Measurements from ENCODE around the gene LIMS2.
A peak's percentile ranks its signal among the peaks of the same experiment; 100 is the strongest.

The LIMS2 gene

DNA sequence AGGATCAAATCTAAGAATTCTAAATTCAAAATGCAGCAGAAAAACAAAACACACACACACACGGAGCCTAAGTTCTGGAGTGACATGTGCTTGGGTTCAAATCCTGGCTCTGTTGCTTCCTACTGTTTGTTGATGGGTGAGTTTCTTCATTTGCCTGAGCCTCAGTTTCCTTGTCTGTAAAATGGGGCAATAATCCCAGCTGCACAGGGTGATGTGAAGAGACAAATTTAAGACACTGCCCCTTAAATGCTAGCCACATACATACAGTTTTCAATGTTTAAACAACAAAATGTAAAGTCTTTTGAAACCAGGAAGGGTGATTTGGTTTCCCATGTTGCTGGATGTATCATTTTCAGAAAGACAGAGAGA, 30.3 kb downstream of the LIMS2 start:
- no peak for DNase-seq

DNA sequence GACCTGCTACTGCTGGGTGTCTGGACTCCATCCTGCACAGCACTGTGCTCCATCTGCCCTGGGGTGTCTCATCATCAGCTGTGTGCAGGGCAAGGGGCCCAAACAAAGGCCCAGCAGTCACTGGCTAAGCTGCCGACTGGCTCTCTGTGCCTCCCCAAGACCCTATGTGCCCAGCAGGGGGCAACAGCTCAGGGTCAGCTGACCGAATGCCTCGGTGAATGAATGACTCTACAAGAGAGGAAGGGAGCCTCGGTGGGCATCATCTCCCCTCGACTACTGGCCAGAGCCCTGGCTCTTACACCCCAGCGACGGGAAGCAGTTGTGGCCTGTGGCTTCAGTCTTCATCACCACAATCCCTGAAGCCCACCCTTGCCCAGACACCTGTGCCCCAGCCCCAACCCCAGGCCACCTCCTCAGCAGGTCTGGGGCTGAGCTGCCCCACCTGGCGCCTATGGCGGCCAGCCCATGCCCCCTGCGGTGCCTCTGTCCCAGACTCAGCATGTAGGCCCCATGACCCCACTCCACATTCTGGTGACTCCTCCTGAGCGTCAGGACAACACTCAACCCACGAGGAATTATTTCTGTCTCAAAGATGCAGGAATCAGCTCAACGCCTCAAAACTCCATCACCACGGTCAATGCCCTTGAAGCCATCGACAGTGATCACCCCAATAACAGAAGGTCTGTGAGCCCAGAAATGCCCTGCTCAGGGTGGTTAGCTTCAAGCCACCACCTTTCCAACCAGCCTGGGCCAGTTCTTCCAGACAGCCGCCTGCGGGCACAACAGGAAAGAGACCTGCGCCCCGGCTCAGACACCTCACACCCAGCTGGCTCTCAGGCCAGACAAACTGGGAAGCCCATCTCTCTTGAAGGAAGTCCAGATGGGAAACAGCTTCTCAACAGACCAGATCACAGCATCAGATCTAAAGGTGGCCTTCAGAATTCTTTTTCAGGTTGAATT, 31.0 kb downstream of the LIMS2 start:
- DNase-seq, result no peak

DNA sequence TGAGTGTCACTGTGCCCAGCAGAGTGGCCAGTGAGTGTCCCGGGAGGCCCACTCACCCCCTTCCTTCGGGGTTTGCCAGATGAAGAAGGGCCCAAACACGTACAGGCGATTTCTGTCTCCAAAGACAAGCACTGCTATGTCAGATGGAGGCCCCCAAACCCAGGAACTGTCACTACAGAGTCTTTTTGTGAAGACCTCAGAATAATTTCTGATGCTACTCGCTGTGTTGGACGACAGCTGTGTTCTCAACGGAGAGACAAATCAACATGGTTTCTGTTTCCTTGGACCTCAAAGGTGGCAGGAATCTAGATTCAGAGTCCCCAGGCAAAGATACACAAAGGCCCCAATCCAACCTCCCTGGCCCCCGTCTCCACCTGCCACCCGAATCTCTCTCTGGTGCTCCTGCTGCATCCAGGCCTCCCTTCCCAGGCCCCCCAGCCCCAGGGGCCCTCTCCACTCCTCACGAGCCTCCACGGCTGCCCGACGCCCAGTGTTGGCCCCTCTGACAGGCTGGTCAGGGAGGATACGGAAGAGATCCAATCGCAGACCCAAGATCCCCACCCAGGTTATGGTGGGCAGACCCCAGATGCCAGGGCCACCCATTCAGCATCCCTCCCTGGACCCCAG, 31.8 kb downstream of the LIMS2 start:
- DNase-seq, result no peak

DNA sequence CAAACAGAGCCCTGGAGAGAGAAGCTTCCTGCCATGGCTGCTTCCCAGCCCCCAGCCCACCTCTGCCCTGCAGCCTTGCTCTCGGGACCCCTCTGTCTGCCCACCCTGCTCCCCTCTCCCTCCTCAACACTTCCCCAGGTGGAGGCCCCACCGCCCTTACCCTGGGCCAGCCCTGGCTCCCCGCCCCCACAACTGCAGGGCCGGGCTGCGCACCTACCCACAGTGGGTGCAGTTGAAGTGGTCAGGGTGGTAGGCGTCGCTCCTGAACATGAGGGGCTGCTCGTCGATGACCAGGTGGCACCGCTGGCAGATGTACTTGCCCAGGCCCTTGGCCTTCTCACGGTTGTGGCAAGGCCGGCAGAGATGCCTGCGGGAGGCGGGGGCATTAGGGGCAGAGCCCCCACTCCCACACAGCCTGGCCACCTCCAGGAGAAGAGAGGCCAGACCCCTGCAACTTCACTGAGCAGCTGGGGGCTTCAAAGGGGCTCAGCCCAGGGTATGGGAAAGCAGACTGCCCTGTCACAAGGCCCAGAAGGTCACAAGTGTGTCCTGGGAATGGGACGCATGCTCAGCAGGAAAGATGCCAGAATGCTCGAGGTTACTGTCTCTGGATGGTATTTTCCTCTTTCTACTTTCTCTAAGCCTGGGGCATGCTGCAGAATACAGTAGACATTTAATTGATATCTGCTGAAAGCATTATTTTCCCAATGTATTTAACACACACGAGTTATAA, 32.5 kb downstream of the LIMS2 start:
- DNase-seq, result no peak

DNA sequence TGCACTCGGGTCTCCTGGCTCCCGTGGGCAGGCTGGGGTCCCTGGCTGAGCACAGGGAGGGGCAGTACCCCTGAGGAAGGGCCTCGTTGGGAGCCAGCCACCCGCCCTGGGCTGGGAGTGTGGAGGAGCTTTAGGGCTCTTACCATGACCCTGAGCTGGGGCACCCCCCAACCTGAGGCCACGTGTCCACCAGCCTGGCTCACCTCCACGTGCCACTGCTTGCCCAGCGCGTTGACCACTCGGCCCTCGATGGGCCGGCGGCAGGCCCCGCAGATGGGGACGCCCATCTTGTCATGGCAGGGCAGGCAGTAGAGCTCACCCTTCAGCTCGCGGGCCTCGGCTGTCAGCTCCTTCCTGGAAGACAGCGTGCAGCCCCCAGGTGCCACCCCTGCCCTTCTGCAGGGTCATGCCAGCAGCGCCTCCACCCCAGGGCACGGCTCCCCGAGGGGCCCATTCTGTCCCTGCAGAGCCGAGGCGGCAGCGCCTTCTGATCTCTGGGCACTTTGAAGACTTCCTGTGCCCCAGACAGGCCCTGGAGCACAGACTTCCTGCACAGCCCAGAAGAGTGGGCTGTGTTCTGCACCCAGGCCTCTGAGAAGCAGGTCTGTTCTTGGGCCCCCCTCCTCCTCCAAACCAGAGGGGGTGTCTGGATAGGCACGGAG, 33.4 kb downstream of the LIMS2 start:
- peak; percentile 58 for DNase-seq

DNA sequence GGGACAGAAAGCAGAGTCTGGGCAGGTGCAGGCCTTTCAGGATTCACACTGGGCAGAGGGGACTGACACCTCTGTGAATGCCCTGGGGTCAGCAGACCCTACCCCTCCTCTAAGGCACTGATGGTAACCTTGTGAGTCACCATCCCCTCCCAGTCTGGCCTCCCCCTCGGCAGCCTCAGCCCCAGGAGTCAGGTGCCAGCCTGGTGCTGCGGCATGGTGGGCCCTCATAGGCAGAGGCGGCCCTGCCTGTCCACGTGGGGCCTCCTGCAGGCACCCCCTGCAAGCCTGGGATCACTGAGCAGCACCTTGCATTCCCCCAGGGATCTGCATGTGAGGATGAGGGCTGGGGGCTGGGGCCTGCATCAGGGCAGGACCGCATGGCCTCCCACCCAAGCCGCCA, 34.2 kb downstream of the LIMS2 start:
- no peak for DNase-seq

DNA sequence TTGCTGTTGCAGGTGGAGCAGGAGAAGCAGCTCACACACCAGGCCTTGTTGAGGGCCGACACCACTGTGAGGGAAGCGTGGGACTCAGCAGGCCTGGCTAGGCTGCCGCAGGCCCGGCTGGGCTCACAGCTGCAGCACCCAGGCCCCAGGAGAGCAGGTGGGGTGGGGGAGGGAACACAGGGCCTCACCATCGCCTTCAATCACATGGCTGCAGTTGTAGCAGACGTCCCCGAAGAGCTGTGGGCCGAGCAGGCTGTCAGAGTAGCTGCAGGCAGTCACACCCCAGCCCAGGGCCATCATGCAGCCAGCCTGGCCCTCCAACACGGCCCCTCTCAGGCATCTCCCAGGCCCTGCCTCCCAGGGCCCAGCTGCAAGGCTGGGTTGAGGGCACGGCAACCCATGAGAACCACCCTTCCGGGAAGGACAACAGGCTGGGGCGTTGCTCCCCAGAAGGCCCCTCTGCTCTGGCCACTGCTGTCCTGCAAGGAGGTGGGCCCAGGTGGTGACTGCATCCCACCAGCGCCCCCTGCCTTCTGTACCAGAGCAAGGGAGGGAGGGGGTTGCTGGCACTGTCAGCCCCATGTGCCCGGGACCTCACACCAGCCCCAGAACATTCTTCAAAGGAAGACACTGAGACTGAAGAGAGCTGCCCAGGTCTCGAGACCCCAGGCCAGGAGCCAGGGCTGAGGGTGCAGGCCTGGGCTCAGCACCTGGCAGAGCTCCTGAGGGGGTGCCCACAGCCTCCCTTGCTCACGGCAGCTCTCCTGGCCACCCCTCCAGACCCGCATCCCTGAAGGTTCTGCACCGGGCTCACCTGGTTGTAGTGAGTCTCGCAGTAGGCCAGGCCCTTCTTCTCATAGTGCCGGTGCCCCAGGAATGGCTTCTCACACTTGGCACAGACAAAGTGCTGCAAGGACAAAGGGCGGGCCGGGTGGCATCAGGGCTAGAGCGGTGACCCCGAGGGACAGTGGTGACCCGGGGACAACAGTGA, 35.0 kb downstream of the LIMS2 start:
- no peak for DNase-seq

DNA sequence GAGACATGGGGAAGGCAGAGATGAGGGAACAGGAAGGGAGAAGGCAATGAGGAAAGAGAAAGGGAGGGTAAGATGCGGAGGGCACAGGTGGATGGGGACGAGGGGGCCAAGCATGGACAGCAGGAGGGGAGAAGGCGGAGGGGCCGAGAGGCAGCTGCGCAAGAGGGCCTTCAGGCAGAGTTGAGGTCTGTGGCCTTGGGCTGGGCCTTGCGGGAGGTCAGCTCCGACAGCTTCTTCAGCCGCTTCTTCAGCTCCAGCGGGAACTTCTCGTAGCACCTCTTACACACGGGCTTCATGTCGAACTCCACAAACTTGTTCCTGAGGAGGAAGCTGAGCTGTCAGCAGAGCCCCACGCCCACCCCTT, 36.2 kb downstream of the LIMS2 start:
- no peak for DNase-seq

DNA sequence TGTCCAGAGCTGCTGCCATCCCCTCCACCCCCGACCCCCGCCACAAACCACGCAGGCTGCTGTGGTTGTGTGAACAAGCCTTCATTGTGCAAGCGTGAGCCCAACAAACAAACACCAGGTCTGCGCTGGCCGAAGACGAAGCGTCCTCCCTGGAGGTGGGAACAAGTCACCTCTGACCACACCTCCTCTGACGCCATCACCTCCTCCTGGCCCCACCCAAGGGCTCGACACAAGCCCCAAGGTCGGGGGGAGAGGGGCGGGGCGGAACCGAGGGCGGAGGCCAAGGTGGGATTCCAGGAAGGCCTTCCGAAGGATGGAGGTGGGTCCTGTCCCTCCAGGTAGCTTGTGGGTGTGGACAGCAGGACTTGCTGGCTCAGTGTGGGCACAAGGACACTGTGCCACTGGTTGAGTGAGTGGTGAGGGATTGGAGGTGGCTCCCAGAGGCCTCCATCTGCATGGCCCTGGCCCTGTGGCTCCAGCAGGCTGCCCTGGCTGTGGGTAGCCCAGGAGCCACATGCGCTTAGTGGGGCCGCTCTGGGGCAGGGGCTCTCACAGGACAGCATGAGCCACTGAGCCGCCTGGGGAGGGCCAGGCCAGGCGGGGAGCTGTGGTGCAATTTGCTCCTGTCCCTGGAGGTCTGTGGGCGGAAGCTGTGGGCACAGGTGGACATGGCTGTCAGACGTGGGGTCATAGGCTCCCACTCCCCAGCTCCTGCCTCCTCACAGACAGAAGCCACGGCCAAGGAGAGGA, 36.8 kb downstream of the LIMS2 start:
- DNase-seq, result no peak

DNA sequence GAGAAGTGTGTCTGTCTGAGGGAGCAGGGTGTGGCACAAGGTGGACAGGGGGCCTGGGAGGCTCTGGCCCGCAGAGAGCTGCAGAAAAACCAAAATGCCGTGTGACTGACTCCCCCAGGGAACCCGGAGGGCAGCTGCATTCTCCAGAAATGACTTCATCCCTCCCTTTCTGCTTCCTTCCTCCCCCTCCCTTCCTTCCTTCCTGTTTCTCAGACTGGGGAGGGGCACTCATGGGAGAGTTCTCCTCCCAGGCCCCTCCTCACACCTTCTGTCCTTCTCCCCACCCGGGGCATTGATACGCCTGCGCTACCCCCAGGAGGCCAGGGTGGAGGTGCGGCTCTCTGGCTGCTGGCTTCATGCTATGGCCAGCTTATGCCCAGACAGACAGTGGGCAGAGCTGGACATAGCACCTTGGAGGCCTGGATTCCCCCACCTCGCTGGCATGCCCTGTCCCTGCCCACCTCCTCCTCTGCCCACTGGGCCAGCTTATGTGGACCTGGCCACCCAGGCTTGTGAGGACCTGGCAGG, 37.5 kb downstream of the LIMS2 start:
- no peak for DNase-seq

DNA sequence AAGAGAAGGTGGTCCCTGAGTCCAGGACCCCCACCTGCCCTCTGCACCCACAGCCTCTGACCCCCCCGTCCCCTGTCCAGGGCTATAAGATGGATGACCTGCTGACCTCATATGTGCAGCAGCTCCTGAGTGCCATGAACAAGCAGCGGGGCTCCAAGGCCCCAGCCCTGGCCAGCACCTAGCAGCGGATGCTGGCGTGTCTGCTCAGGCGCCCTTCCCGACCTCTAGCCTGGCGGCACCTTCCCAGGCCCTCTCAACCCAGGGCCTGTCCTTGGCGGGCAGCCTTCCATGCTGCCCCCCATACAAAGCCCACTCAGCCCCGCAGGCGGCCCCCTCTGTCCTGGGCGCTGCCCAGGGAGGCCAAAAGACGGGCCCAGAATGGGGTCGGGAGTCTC, 38.1 kb downstream of the LIMS2 start:
- DNase-seq, result no peak

DNA sequence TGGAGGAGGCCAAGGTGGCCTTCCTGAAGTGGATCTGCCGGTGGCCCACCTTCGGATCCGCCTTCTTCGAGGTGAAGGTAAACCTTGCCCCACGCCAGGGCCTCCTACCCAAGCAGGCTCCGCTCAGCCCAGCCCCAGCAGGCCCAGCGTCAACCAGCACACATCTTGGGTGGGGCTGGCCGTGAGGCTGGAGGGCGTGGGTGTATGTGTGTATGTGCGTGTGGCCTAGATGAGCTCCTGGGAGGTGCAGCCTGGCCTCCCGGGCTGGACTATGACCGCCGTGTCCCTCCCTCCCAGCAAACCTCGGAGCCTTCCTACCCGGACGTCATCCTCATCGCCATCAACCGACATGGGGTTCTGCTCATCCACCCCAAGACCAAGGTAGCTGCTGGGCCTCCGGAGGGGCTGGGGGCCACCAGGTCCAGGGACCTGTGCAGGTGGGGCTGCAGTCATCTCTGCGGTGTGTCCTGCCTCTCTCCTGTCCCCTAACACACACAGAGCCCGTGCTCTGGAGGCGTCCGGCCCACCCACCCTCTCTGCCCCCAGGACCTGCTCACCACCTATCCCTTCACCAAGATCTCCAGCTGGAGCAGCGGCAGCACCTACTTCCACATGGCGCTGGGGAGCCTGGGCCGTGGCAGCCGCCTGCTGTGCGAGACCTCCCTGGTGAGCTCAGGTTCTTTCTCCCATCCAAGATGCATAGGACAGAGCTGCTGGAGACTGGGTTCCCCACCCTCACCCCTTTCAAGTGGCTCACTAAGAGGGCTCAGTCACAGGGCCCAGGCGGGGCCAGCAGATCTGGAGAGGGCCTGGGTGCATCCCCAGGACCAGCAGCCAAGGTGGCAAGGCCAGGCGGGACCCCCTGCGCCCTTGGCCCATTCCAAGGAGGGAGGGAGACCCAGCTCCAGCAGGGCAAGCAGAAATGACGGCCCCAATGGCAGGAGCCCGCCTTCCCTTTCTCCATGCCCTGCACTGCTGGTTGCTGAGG, 38.8 kb downstream of the LIMS2 start:
- DNase-seq, result no peak

DNA sequence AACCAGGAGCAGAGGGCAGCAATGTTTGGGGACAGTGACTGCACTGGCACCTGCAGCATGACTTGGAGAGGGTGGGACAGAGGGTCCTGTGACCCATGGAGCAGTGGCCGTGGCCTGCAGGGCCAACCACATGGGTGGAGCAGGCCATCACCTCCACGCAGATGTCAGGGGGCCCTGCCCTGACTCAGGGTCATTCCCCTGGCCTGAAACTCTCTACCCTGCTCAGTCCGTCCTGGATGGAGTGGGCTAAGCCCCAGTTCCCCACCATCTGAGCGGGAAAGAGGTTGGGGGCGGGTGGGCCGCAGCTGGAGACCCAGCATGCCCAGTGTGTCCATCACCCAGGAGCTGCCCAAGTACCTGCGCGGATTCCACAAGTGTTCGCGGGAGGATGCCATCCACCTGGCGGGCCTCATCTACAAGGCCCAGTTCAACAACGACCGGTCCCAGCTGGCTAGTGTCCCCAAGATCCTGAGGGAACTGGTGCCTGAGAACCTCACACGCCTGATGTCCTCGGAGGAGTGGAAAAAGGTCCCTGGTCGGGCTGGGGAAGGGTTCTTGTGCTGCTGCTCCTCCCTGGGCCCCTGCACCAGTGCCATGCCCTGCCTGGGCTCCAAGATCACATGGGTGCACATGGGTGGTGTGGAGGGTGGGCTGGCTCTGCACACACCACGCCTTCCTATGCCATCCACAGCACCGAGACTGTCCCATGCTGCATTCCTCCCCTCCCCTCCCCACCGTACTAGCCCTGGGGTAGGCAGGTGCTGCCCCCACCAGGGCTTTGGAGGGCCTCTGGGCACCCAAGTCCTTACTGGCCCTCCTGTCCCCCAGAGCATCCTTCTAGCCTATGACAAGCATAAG, 39.7 kb downstream of the LIMS2 start:
- no peak for DNase-seq

DNA sequence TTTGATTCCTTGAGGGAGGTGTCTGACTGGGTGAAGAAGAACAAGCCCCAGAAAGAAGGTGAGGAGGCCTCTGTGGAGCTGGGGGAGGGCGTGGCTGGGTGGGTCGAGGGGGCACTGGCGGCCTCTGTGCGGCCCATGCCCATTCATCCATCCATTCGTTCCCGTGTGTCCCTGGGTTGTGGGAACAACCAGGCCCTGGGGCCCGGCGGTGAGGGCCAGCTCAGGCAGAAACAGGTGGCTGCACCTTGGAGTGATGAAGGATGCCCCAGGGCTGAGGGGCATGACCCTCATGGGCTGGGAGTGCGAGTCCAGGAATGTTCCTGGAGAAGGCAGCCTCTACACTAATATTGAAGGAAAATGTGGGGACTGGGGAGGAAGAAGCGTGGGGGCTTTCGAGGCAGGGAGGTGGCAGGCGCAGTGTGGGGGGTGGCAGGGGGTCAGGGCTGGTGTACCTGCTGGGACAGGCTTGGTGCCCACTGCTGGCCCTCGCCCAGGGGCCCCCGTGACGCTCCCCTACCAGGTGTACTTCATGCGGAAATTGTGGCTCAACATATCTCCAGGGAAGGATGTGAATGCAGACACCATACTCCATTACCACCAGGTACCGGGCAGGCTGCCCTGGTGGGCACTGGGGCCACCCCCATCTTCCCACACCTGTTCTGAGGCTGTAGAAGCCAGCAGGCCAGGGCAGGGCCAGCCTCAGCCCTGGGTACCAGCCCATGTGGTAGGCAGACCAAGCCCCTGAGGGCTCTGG, 40.5 kb downstream of the LIMS2 start:
- DNase-seq, result no peak

DNA sequence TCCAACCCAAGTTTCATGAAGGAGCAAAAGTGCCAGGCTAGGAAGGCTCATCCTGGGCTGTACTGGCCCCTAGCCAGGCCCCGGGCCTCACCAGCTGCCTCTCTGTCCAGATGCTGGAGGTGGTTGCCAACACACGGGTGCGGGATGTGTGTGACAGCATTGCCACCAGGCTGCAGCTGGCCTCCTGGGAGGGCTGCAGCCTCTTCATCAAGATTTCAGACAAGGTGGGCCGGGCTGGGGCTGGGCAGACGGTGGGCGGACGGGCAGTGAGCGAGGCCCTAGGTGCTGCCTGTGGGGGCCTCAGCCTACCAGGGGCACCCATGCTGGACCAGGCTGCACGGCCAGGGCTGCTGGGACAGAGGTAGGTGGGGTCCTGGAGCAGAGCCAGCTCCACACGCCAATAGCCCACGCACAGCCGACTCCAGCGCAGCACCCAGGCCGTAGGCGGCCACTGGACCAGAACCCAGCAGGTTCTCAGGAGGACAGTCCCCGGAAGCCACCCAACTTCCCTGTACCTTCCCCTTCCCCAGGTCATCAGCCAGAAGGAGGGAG, 41.2 kb downstream of the LIMS2 start:
- no peak for DNase-seq

DNA sequence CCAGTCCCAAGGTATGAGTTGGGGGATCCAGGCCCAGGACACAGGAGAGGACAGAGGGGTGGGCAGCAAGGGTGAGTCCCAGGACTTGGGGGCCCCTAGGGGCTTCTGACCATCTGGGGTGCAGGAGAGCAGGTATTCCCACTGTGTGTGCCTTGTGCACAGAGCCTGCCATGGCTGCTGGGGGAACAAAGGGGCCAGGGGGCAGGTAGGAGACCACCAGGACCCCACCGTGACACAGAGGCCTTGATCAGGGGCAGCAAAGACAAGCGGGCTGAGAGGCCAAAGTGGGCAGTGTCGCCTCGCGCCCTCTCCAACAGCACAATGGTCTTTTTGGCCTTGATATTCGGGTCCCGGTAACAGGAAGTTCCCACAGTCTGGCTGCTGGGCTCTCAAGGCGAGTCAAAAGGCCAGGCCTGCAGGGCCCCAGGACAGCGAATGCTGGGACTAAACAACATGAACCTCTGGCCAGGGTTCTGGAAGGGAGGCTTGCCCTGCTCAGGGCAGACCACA, 41.7 kb downstream of the LIMS2 start:
- no peak for DNase-seq

Measured in activated gamma-delta T cell treated with Interleukin-2 at 50 U/mL for 16 hours (primary cell).